Activated naive CD4-positive, alpha-beta T cell treated with anti-CD3 and anti-CD28 coated beads, Interleukin-2, amount 50 U/mL, for 72 hours (primary cell): ENCODE data around the gene PPP2R2D. TPM values are rescaled to one million over a fixed set of nuclear protein-coding genes. Genes with fewer than 3 reads are reported as not detected.
A peak's percentile ranks its signal among the peaks of the same experiment; 100 is the strongest.
"Not testable (repeated sequence)": the region's sequence is repeated elsewhere in the genome, so short reads cannot be mapped to it uniquely, and the experiment has no call there.

ENCODE experiments used
- ATAC-seq, 2 donors: fragments of 150-1000 bp; cut with Tn5 transposase; 2 replicates each; pipeline ENCODE4 v1.10.0; 2021; ENCODE audit warnings: mild to moderate bottlenecking in 2 of 2, moderate library complexity in 2 of 2
- DNase-seq, 2 donors: peaks; one replicate each; pipeline ENCODE4 v3.0.0; 2021 to 2022; ENCODE audit warnings: low spot score in 2 of 2
- H3K27ac Mint-ChIP-seq, 2 donors: one replicate each; pipeline ENCODE4 v1.8.0; 2022; ENCODE audit warnings: mild to moderate bottlenecking in 2 of 2, mixed read lengths in 2 of 2
- H3K36me3 Mint-ChIP-seq, 2 donors: one replicate each; pipeline ENCODE4 v1.8.0; 2022; ENCODE audit warnings: mixed read lengths in 2 of 2
- H3K9me3 Mint-ChIP-seq, 2 donors: one replicate each; pipeline ENCODE4 v1.8.0; 2022; ENCODE audit warnings: mixed read lengths in 2 of 2
- total RNA-seq, 2 donors: library from RNA; stranded (reverse); gene quantifications; one replicate each; pipeline ENCODE4 v1.2.3, GENCODE V29; 2022

Gene PPP2R2D
- total RNA-seq, 2 donors from 2014 or later, result 36.2 to 41.6 TPM

DNA sequence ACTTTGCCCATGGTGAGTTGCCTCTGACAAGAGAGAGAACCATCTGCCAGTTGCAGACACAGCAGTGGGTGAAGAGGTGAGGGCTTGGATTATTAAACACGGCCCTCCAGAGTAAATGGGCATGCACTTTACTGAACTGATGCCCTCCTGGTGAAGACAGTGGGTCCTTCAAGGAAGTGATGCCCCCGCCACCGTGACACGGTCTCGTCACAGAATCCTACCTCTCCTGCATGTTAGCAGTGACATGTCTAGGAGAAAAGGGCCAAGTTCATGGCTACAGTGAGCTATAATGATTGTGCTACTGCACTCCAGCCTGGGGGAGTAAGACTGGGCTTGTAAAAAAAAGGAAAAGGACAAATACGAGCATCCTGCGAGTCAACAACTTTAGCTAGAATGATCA, 78.5 kb downstream of the PPP2R2D start:
- DNase-seq (no peak), ATAC-seq (no peak)
- peak overlapping the region; percentile 56 to 88 for H3K27ac Mint-ChIP-seq
- peaks cover 0 to 61% of the 10 kb centered on the region in 2 donors for H3K36me3 Mint-ChIP-seq
- no peaks in the 10 kb centered on the region for H3K9me3 Mint-ChIP-seq

DNA sequence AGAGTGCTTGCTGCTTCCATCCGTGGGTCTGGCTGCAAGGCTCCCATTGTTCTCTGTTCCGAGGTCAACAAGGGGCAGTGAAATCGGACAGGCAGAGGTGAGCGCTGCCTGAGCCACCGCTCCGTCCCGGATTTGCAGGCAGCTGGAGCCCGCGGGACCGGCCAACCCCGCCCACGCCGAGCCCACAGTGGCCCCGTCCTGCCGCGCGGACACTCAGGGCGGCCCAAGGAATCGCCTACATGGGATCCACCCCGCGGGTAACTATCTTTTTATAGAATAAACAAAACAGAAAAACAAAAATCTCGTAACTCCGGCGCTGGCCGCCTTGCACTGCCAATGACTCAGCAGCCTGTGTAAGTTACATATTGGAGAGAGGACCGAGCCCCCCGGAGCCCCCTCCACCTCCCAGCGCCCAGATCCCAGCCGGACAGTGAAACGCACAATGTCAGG, 79.0 kb downstream of the PPP2R2D start:
- H3K27ac Mint-ChIP-seq, result peak overlapping the region; percentile 56 to 88
- H3K9me3 Mint-ChIP-seq, result no peaks in the 10 kb centered on the region
- H3K36me3 Mint-ChIP-seq, result peaks cover 0 to 57% of the 10 kb centered on the region in 2 donors
- ATAC-seq, result no peak
- no peak for DNase-seq

DNA sequence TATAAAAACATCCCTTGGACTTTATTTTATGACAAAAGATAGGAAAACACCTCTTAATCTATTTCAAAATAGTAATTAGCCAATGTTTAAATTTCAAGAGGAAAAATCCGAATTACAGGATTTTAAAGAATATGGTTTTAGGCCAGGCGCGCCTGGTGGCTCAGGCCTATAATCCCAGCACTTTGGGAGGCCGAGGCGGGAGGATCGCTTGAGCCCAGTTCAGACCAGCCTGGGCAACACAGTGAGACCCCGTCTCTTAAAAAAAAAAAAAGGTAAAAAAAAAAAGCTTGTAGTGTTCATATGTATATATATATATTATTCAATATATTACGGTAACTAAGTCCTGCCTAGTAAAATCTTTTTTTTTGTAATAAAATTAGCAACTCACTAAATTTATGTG, 79.5 kb downstream of the PPP2R2D start:
- no peak for ATAC-seq
- Mint-ChIP-seq H3K36me3 (peaks cover 0 to 57% of the 10 kb centered on the region in 2 donors), H3K27ac (peak overlapping the region; percentile 56 to 91), H3K9me3 (no peaks in the 10 kb centered on the region)
- no peak for DNase-seq

DNA sequence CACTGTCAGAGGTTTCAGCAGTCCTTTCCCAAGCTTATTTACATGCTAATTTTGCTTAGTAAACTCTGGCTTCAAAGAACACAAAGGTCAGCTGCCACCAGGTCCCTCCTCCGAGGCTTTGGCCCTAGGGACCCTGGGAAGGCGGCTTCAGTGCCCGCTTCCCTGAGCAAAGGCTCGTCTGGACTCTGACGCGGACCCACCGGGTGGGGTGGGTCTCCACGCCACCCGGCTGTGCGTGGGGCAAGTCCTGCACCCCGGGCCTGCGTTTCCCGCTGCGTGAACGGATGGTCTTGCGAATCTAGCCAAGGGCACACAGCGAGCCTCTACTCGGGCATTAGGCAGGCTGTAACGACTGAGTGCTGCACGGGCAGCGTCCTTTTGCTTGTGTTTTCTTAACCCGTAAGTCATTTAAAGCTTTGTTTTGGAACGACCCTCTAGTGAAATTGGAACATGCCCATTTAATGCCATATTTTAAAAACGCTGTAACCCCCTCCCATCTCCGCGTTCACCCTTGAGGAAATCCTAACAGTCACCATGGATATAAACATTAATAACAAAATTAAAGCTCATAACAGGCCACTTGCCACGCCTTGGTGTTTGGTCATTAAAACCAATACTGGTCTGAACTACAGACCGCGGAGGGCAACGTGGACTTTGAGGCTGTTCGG, 80.1 kb downstream of the PPP2R2D start:
- no peak for ATAC-seq
- peak overlapping the region; percentile 87 to 91 for H3K27ac Mint-ChIP-seq
- H3K36me3 Mint-ChIP-seq, result peaks cover 0 to 52% of the 10 kb centered on the region in 2 donors
- H3K9me3 Mint-ChIP-seq, result no peaks in the 10 kb centered on the region
- DNase-seq, result no peak

DNA sequence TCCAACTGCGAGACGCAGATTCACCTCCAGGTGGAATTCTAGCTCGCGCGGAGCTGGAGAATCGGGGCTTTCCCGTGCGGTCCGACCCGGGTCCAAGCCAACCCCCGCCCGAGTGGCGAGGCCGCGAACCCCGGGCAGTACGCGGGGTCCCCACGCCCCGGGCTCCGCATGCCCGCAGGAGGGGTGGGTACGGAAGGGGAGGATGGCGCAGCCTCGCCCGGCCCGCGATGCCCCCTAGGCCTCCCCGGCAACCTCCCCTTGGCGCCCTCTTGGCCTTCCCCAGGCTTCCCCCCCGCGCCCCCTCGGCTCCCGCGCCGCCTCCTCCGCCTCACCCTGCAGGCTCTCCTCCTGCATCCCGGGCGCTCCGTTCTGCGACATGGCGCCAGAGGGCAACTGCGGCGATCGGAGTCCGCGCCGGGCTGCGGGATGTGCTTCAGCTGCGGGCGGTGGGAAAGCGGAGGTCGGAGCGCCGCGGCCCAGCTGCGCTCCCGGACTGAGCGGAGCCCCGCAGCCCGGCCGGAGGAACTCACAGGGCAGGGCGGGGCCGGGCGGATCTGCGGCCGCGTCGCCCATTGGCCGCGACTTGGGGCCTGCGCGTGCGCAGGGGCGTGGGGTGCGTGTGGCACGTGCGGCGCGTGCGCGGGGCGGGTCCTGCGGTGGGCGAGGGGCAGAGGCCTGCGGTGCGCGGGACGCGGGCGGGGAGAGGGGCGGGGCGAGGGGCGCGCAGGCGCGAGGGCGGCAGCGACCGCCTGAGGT, 80.8 kb downstream of the PPP2R2D start, which contains the start of gene BNIP3:
Gene BNIP3 (minus strand): TSS at position 495 of the 756 bp plus-strand sequence. CDS start 117 bp downstream, at position 378.
- DNase-seq (peak; percentile 96 to 97), ATAC-seq (peak; percentile 94 to 96)
- peaks cover 0 to 45% of the 10 kb centered on the region in 2 donors for H3K36me3 Mint-ChIP-seq
- peak within 1 kb of the TSS; percentile 87 to 91 for H3K27ac Mint-ChIP-seq
- H3K9me3 Mint-ChIP-seq, result no peaks in the 10 kb centered on the region

DNA sequence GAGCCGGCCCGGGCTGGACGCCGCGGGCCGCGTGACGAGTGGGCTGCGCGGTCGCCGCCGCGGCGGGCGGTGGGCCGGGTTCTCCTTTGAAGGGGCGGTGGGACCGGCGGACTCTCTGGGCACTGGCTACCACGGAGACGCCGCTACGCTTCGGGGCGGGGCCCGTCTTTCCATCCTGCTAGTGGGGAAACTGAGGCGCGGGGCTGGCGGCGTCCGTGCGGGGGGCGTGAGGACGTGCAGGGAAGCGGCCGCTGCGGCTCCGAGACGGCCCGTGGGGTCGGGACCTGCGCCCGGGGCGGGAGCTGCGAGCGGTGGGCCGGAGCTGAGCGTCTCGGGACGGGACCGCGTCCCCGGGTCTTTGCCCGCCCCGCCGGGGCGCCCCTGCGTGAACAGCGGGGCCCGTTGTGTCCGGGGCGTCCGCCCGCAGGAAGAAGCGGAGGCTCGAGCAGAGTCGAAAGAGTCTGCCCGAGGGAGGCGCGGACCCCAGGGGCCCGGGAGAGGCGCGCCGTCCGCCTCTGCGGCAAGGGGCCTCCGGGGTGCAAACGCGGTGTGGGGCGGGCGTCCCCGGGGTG, 81.5 kb downstream of the PPP2R2D start:
- ATAC-seq, result peak; percentile 9 to 13
- H3K36me3 Mint-ChIP-seq, result peaks cover 0 to 42% of the 10 kb centered on the region in 2 donors
- peak overlapping the region in 1 of 2 donors; percentile 87 for H3K27ac Mint-ChIP-seq
- no peaks in the 10 kb centered on the region for H3K9me3 Mint-ChIP-seq
- DNase-seq, result no peak

DNA sequence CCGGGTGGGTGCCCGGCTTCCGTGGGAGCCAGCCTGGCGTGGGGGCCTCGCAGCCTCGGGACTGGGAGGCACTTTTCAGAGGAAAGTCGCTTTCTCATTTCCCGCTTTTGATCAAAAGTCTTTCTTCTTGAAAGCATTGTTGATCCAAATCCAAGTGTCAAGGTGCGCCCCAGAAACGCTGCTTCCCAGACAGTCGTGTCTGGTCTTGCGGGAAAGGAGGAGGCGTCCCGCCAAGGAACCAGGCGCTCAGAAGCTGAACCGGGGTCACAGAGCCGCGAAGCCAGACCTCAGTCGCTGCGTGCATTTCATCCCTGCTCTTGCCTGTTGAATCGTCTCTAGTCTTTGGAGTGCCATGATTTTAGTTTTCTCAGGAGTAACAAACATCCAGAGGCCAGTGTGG, 82.0 kb downstream of the PPP2R2D start:
- H3K27ac Mint-ChIP-seq, result peak overlapping the region in 1 of 2 donors; percentile 89
- no peaks in the 10 kb centered on the region for H3K9me3 Mint-ChIP-seq
- peaks cover 0 to 38% of the 10 kb centered on the region in 2 donors for H3K36me3 Mint-ChIP-seq
- no peak for DNase-seq
- no peak for ATAC-seq

DNA sequence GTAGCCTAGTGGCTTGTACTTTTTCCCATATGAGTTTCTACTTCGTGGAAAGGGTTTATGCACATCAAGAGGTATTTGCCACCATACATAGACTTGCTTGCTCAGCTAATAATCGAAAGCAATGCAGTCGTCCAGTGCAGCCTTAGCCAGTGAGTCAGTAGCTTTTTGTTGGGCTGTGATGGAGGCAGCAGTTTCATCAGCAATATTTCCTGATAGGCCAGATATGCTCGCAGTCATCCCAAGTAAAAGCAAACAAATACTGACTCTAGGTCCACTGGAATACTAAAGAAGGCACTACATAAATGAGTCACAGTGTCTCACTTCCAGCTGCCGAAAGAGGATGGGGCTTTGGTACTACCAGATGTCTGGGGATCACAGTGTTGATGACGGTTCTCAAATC, 83.0 kb downstream of the PPP2R2D start:
- peaks cover 0 to 36% of the 10 kb centered on the region in 2 donors for H3K36me3 Mint-ChIP-seq
- ATAC-seq (no peak), DNase-seq (no peak)
- H3K9me3 Mint-ChIP-seq, result no peaks in the 10 kb centered on the region
- no peak overlapping the region for H3K27ac Mint-ChIP-seq

DNA sequence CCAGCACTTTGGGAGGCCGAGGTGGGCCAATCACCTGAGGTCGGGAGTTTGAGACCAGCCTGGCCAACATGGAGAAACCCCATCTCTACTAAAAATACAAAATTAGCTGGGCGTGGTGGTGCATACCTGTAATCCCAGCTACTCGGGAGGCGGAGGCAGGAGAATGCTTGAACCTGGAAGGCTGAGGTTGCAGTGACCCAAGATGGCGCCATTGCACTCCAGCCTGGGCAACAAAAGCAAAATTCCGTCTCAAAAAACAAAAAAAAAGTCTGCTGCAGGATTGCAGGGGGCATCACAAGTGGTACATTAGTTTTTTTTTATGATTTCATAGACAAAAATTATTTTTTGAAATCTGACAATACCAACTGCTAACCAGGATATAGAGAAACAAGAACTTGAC, 86.0 kb downstream of the PPP2R2D start:
- DNase-seq, H3K27ac Mint-ChIP-seq, ATAC-seq, H3K9me3 Mint-ChIP-seq: not testable (repeated sequence)
- peaks cover 0 to 18% of the 10 kb centered on the region in 2 donors for H3K36me3 Mint-ChIP-seq

DNA sequence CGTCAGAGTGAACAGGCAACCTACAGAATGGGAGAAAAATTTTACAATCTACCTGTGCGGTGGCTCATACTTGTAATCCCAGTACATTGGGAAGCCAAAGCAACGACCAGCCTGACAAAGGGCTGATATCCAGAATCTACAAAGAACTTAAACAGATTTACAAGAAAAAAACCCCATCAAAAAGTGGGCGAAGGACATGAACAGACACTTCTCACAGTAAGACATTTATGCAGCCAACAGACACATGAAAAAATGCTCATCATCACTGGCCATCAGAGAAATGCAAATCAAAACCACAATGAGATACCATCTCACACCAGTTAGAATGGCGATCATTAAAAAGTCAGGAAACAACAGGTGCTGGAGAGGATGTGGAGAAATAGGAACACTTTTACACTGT, 86.5 kb downstream of the PPP2R2D start:
- not testable (repeated sequence) for H3K27ac Mint-ChIP-seq, H3K9me3 Mint-ChIP-seq, DNase-seq, ATAC-seq
- peaks cover 0 to 18% of the 10 kb centered on the region in 2 donors for H3K36me3 Mint-ChIP-seq

DNA sequence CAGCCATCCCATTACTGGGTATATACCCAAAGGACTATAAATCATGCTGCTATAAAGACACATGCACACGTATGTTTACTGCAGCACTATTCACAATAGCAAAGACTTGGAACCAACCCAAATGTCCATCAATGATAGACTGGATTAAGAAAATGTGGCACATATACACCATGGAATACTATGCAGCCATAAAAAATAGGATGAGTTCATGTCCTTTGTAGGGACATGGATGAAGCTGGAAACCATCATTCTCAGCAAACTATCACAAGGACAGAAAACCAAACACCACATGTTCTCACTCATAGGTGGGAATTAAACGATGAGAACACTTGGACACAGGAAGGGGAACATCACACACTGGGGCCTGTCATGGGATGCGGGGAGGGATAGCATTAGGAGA, 87.0 kb downstream of the PPP2R2D start:
- H3K27ac Mint-ChIP-seq, ATAC-seq, DNase-seq, H3K9me3 Mint-ChIP-seq: not testable (repeated sequence)
- peaks cover 0 to 17% of the 10 kb centered on the region in 2 donors for H3K36me3 Mint-ChIP-seq

DNA sequence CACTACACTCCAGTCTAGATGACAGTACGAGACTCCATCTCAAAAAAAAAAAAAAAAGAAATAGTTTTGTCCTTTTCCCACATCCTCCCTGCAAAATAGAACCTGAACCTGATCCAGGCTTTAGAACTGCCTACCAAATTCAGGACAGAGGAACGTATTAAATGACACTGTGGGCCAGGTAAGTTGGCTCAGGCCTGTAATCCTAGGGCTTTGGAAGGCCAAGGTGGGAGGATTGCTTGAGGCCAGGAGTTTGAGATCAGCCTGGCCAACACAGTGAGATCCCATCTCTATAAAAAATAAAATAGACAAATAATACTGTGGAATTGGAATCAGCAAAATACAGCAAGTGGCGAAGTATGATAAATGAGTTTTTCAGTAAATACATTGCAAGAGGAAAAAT, 90.9 kb downstream of the PPP2R2D start:
- Mint-ChIP-seq H3K9me3 (no peaks in the 10 kb centered on the region), H3K36me3 (peaks cover 0 to 4% of the 10 kb centered on the region in 2 donors), H3K27ac (no peak overlapping the region)
- no peak for DNase-seq
- ATAC-seq, result no peak

DNA sequence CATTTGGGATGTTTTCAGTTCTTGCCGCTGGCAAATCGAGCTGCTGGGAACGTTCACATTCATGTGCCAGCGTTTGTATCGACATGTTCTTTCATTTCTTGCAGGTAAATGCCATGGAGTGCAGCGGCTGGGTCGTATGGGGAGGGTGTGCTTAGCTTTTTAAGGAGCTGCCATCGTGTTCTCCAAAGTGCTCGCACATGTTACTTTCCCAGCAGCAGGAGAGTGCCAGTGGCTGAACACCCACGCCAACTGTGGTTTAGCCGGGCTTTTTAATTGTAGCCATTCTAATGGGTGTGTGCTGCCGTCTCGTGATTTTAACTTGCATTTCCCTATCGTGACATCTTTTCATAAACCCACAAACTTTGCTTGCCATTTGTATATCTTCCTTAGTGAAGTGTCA, 92.5 kb downstream of the PPP2R2D start:
- Mint-ChIP-seq H3K9me3 (no peaks in the 10 kb centered on the region), H3K36me3 (no peaks in the 10 kb centered on the region), H3K27ac (no peak overlapping the region)
- DNase-seq (no peak), ATAC-seq (no peak)

DNA sequence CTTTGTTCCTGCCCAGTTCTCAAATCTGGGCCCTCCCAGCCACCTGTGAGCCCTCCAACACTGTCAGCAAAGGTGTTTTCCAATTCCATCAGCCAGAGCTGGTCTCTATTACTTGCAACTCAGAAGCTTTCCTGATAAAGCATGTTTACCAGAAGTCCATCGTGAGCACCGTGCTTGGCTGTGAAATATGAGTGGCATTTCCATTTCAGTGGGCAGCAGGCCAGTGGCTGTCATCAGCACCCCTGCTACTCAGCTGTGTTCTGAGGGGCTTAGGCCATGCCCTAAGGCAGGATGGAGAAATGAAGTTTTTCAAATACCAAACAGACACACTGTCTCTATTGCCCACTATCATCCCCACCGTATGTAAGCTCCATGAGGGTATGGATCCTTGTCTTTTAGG, 93.6 kb downstream of the PPP2R2D start:
- Mint-ChIP-seq H3K27ac (no peak overlapping the region), H3K9me3 (no peaks in the 10 kb centered on the region), H3K36me3 (no peaks in the 10 kb centered on the region)
- ATAC-seq (no peak), DNase-seq (no peak)

DNA sequence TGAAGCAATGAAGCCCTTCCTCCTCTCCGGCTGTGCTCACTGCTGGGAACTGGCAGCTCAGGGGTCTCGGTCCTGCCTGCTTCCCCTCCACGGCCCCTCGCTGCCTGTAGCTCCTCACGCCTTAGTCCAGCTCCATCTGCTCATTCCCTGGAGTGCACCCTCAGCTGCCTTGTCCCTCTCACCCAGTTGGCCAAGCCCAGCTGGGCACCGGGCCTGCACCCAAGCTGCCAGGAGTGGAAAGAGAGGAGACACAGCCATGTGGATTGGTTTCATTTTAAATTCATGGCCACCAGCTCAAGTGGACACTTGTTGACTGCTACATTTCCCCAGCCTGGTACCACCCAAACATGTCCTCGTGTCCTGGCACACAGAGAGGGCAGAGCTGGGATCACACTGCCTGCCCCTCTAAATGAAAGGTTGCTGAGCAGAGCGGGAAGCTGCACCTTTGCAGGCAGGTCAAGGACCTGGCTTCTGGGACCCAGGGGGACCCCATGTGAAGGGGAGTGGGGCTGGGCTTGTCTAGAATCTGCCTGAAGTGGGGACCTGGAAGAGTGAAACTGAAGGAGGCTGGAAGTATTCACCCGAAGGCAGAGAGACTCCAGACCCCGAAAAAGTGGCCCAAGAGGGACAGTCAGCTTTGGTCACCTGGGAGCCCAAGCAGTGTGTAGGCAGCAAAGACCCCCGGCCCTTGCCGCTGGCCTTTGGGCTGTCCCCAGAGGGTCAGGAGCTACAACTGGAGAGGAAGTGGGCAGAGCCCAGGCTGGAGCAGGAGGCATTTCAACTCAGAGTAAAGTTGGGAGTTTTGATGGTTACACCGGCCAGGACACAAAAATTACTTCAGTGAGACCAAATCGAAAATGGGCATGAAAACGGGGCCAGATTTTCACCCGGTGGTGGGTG, 95.9 kb downstream of the PPP2R2D start:
- Mint-ChIP-seq H3K9me3 (no peaks in the 10 kb centered on the region), H3K27ac (no peak overlapping the region), H3K36me3 (no peaks in the 10 kb centered on the region)
- ATAC-seq (no peak), DNase-seq (no peak)

DNA sequence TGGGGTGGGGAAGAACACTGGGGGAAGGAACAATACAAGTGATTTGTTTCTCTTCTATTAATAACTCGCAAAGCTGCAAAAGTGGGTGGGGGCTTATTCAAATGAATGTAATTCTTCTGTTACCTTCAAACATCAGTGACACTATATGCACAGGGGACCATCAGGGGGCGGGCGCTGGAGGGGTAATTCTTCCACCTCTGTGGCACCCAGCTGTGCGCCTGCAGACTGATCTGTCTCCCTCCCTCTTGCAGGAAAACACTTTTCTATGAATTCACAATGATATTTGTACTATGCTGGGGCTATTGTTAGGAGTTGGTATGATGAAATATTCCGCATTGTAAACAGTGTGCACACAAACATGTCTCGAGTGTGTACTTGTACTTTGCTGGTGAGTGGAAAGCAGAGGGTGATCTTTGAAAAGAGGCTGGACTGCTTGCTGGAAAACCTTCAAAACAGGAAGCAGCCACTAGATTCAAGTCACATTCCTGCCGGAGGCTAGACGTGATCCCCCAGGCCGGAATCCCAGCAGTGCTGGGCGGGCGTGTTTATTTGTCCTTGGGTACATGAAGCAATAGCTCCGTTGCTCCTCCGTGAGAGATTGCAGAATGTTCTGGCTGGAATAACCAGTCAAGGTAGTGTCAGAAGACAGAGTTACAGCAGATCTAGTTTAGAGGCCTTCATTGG, 96.7 kb downstream of the PPP2R2D start:
- H3K36me3 Mint-ChIP-seq, result no peaks in the 10 kb centered on the region
- H3K27ac Mint-ChIP-seq, result no peak overlapping the region
- ATAC-seq (no peak), DNase-seq (no peak)
- H3K9me3 Mint-ChIP-seq, result no peaks in the 10 kb centered on the region
